A549 treated with AZD9567 at 1 μM for 4 hours (cell line): ENCODE measurements around the gene OGFRL1. TPM values are rescaled to one million over a fixed set of nuclear protein-coding genes. Genes with fewer than 3 reads are reported as not detected.

Experiments used
- total RNA-seq: library from RNA; stranded (reverse); fragments of 200-300 nt; extraction: Qiagen RNA extraction; gene quantifications from 5 replicates; pipeline ENCODE4 v1.2.3, GENCODE V29; 2022; ENCODE audit not compliant: insufficient read depth

The OGFRL1 gene
- total RNA-seq, result 4.5 to 7.0 TPM (median 6.2 TPM) in 5 replicates

DNA sequence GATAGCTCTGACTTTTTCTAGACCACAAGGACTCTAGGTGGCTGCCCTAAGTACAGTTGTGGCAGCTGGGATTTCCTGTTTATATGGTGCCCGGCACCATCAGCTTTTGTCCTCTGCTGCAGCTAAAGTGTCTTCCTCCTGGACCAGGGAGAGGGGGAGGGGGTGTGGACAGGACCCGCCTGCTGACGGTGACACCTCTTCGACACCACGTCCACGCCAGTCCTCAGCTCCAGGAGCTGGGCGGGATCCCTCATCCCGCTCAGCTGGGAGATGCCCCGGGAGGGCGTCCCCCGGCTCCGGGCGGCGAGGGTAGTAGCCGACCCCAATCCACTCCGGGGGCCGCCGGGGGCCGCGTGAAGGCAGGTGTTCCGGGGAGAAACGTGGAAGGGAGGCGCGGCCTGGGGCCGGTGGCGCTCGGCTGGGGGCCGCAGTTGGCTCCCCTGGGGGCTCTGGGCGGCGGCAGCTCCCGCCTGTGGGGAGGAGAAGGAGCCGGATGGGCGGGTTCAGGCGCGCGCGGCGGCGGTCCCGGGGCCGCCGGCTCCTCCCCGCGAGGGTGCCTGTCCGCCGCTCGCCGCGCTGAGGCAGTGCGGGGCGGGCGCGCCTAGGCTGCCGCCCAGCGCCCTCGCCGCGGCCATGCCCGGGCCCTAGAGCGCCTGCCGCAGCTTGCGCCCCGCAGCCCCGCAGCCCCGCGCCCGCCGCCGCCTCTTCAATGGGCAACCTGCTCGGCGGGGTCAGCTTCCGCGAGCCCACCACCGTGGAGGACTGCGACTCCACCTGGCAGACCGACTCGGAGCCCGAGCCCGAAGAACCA is at the start of gene OGFRL1:
Gene OGFRL1 (plus strand): TSS at position 584 of the 811 bp plus-strand sequence. CDS start 126 bp downstream, at position 710.

